ENCODE data around the gene CNKSR1.
"Not testable (repeated sequence)": the region's sequence is repeated elsewhere in the genome, so short reads cannot be mapped to it uniquely, and the experiment has no call there.

CNKSR1 gene

GRCh38 chr1:26230682-26231081 is 53.4 kb downstream of the CNKSR1 start:
- DNase-seq, result not testable (repeated sequence)

DNA sequence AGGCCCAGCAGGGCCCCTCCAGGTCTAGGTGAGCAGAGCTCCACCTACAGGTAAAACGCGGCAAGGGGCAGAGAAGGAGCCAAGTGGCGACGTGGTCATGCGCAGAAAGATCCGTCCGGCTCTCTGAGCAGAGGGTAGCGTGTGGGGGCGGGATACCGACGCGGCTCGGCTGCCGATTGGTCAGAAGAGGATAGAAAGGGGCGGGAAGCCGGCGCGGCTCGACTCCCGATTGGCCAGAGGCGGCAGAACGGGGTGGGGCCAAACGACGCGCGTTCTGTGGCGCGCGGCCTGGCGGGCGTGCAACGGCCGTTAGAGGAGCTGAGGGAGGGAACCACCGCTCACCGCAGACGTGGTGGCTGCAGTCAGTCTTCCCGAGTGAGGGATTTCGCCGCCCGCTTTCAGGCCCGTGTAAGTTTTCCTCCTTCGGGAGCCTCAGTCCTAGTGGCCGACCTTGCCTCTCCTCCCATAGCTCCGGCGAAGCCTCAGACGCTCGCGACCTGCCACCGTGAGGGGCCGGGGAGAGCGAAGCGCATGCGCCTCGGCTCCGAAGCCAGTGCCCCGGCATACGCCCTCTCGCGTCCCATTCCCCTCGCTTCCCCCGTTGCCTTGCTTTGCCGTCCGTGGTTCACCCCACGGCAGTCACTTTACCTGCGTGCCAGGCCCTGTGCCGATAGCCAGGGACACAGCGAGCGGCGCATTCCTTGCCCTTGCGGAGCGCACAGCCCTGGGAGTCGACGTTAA is 56.8 kb downstream of the CNKSR1 start, which contains the start of gene CEP85:
Gene CEP85, plus strand, starts transcription at position 298 of the 741 bp plus-strand sequence. CDS start 5,584 bp downstream, outside the sequence.
- peak; percentile 98 to 99 for DNase-seq

DNA sequence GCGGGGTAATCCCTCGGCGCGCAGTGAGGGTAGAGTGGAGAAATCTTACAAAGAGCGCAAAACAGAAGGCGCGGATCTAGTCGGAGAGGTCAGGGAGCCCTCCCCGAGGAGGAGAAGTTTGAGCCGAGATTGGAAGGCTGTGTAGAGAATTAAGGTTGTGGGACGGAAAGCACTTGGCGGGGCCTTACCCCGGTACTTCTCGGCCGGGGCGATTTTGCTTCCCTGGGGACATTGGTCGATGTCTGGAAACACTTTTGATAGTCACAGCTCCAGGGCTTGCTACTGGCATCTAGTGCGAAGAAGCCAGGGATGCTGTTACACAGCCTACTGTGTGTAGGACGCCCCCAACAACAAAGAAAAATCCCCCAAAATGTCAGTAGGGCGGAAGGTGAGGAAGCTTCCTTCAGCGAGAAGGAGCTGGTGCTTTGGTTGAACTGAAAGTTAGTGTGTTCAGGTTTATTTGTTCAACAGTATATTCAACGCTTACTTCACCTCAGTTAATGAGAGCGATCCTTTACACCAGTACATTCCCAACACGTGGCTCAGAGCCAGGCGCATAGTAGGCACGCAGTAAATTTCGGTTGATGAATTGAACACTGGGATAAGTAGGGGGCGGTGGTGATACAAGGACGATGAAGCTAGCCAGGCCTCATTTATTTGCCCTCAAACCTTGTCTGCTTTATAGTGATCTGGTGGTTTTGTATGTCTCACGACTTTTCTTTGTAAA is 57.5 kb downstream of the CNKSR1 start:
- DNase-seq, result peak in 1 of 2 donors; percentile 36

GRCh38 chr1:26237230-26237966 is 60.1 kb downstream of the CNKSR1 start:
- DNase-seq, result no peak
